Activated B cell treated with CpG ODN at 0.5 μM for 24 hours (primary cell): ENCODE measurements around the gene WDFY4. TPM values are rescaled to one million over a fixed set of nuclear protein-coding genes. Genes with fewer than 3 reads are reported as not detected.

Experiments used
- ATAC-seq: fragments of 200-7000 bp; cut with Tn5 transposase; one replicate; pipeline ENCODE4 v1.10.0; 2021; ENCODE audit warnings: low read depth, mild to moderate bottlenecking, moderate library complexity
- CTCF ChIA-PET: fragments of 350-600 bp; sonication (Branson Sonifier 250); formaldehyde crosslinking; loops from one replicate; lab custom pipeline; 2021; ENCODE audit warnings: antibody characterized with exemption; lab: Charles Lee
- POLR2A ChIA-PET: fragments of 350-600 bp; sonication (Branson Sonifier 250); formaldehyde crosslinking; loops from one replicate; lab custom pipeline; 2021; ENCODE audit warnings: antibody characterized with exemption; lab: Charles Lee
- DNase-seq: peaks from one replicate; pipeline ENCODE4 v3.0.0; 2022
- H3K27ac Mint-ChIP-seq: one replicate; pipeline ENCODE4 v1.8.0; 2020; ENCODE audit warnings: mixed read lengths
- H3K27me3 Mint-ChIP-seq: one replicate; pipeline ENCODE4 v1.8.0; 2021; ENCODE audit warnings: mixed read lengths
- H3K36me3 Mint-ChIP-seq: one replicate; pipeline ENCODE4 v1.8.0; 2021; ENCODE audit warnings: low read depth, mixed read lengths
- H3K4me1 Mint-ChIP-seq: one replicate; pipeline ENCODE4 v1.8.0; 2021; ENCODE audit warnings: mixed read lengths
- H3K4me3 Mint-ChIP-seq: one replicate; pipeline ENCODE4 v1.8.0; 2020; ENCODE audit warnings: mild to moderate bottlenecking, mixed read lengths
- H3K9me3 Mint-ChIP-seq: one replicate; pipeline ENCODE4 v1.8.0; 2020; ENCODE audit warnings: mixed read lengths
- intact Hi-C: fragments of 100-400 bp; cut with micrococcal nuclease; formaldehyde crosslinking; loops from one replicate; pipeline ENCODE4 v1.15.1; 2024
- total RNA-seq: library from RNA; stranded (reverse); gene quantifications from 2 replicates; pipeline ENCODE4 v1.2.3, GENCODE V29; 2022
- TF ChIP-seq, protein P1 (sequence below): fragments of 200-600 bp; IDR thresholded peaks from one replicate; pipeline ENCODE4 v1.8.0; 2022; ENCODE audit warnings: antibody characterized with exemption, mild to moderate bottlenecking

The WDFY4 gene
- total RNA-seq, 1 donor from 2014 or later: 488 TPM

DNA sequence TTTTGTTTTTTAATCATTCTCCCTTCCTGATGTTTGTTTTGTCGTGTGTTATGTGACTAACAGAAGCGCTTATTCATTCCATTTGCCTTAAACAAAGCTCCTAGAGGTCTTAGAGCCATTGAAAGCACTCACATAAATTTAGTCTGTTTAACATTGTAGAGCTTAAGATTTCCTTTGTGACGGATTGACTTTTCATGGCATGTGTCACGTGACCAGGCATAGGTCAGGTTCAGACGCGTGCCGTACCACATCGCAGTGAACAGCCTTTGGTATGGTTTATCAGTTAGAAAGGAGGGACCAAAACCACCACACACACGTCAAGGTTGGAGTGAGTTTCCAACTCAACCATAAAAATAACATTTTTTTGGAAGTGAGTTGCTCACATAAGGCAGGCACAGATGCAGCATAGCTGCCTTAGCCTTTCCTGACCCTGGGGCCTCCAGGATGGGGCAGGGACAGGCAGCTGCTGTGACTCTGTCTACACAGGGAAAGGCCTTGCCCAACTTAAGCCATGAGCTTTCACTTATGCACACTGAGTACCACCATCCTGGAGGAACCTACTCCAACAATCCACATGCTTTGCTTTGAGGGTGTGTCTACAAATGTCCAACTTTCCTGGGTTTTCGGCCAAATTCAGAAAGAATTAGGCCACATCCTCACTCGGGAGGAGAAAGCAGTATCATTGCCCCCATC is 55.5 kb downstream of the WDFY4 start:
- H3K4me1 Mint-ChIP-seq: peaks cover 22% of the 10 kb centered on the region
- intact Hi-C loops: loop anchor here (5.0 kb wide), 1 partner anchor 33 kb away; no protein-coding TSS in a partner anchor
- peak overlapping the region; percentile 30 for H3K27ac Mint-ChIP-seq
- no peaks in the 10 kb centered on the region for H3K27me3 Mint-ChIP-seq
- H3K9me3 Mint-ChIP-seq: no peaks in the 10 kb centered on the region
- TF ChIP-seq, protein P1, sequence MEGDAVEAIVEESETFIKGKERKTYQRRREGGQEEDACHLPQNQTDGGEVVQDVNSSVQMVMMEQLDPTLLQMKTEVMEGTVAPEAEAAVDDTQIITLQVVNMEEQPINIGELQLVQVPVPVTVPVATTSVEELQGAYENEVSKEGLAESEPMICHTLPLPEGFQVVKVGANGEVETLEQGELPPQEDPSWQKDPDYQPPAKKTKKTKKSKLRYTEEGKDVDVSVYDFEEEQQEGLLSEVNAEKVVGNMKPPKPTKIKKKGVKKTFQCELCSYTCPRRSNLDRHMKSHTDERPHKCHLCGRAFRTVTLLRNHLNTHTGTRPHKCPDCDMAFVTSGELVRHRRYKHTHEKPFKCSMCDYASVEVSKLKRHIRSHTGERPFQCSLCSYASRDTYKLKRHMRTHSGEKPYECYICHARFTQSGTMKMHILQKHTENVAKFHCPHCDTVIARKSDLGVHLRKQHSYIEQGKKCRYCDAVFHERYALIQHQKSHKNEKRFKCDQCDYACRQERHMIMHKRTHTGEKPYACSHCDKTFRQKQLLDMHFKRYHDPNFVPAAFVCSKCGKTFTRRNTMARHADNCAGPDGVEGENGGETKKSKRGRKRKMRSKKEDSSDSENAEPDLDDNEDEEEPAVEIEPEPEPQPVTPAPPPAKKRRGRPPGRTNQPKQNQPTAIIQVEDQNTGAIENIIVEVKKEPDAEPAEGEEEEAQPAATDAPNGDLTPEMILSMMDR: no peak
- ChIA-PET CTCF (no interaction called here), POLR2A (no interaction called here)
- ATAC-seq: no peak
- peaks cover 98% of the 10 kb centered on the region for H3K36me3 Mint-ChIP-seq
- no peak overlapping the region for H3K4me3 Mint-ChIP-seq
- no peak for DNase-seq

DNA sequence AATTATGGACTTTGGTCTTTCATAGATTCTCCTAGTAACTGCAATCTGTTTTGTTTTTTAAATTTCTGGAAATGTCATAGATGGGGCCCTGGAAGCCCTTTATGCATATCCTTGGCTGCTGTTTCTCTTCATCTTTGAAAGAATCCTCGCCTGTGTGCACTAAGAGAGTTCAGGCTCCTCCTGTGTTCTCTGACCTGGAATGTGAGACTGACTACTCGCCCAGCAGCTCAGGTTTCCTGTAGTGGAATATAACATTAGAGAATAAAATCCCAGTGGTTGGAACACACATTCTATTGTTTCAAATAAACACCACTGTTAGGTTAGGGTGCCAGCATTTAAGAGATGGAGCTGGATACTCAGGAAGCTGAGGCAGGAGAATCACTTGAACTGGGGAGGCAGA is 56.3 kb downstream of the WDFY4 start:
- Mint-ChIP-seq H3K36me3 (peaks cover 97% of the 10 kb centered on the region), H3K4me1 (peaks cover 23% of the 10 kb centered on the region), H3K4me3 (no peak overlapping the region), H3K27me3 (no peaks in the 10 kb centered on the region), H3K9me3 (no peaks in the 10 kb centered on the region), H3K27ac (no peak overlapping the region)
- ATAC-seq (no peak), DNase-seq (no peak)
- CTCF ChIA-PET: no interaction called here
- TF ChIP-seq, protein P1: no peak
- intact Hi-C loops: loop anchor here (5.0 kb wide), 1 partner anchor 34 kb away; no protein-coding TSS in a partner anchor
- POLR2A ChIA-PET: interaction anchor here (0.8 kb wide), 1 partner anchor 177 kb away, joined by 16 read pairs; no protein-coding TSS in a partner anchor

DNA sequence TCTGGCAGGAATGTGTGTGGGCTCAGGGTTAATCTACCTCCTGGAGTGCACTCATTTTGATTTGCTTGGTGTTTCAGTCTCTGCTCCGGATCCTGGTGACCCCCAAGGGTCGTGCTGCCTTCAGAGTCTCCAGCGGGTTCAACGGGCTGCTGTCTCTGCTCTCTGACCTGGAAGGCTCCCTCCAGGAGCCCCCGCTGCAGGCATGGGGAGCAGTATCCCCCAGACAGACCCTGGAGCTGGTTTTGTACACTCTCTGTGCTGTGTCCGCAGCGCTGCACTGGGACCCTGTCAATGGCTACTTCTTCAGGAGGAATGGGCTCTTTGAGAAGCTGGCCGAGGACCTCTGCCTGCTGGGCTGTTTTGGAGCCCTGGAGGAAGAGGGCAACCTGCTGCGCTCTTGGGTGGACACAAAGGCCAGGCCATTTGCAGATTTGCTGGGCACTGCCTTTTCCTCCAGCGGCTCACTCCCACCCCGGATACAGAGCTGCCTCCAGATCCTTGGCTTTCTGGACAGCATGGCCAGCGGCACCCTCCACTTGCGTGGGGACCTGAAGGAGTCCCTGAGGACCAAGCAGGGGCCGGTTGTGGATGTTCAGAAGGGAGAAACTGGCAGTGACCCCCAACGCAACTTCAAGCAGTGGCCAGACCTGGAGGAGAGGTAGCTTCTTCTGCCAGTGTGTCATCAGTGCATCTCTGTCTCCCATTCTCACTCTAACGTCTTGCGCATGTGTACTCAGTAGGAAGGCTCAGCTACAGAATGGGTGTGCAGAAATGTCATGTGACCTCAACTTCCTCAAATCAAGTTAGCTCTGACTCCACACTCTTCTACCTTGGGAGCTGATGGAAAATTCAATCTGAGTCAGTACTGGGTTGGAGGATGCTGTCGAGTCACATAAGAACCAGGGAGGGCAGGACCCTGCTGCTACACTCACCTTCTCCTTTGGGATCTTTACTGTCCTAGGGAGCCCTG is 58.5 kb downstream of the WDFY4 start:
- peak; percentile 82 for ATAC-seq
- Mint-ChIP-seq H3K27me3 (no peaks in the 10 kb centered on the region), H3K36me3 (peaks cover 95% of the 10 kb centered on the region), H3K4me3 (no peak overlapping the region), H3K4me1 (peaks cover 37% of the 10 kb centered on the region), H3K27ac (peak overlapping the region; percentile 42), H3K9me3 (peaks cover 5% of the 10 kb centered on the region)
- TF ChIP-seq, protein P1: no peak
- ChIA-PET CTCF (interaction anchor here (1.0 to 2.5 kb wide), 2 partner anchors 85 to 191 kb away, joined by 3 to 15 read pairs; no protein-coding TSS in a partner anchor), POLR2A (no interaction called here)
- no peak for DNase-seq
- intact Hi-C loops: loop anchor here (5.0 kb wide), 1 partner anchor 36 kb away; no protein-coding TSS in a partner anchor

DNA sequence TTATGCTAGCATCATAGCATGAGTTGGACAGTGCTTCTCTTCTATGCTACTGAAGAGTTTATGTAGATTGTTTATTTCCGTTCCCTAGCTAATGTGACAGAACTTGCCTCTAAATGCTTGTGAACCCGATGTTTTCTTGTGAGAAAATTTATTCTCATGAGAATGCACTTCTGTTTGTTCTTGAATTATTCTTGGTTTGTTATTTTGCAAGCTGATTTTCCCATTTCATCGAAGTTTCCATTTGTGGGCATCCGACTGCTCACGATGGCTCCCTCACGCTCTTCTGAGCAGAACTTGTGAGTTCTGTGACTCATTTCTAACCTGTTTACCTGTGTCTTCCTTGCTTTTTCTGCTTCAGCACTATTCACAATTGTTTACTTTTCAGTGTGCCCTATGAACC is 59.9 kb downstream of the WDFY4 start:
- peaks cover 5% of the 10 kb centered on the region for H3K9me3 Mint-ChIP-seq
- no peak for DNase-seq
- H3K4me3 Mint-ChIP-seq: no peak overlapping the region
- no peak for ATAC-seq
- H3K4me1 Mint-ChIP-seq: peaks cover 49% of the 10 kb centered on the region
- ChIA-PET CTCF (no interaction called here), POLR2A (no interaction called here)
- TF ChIP-seq, protein P1: no peak
- H3K27ac Mint-ChIP-seq: no peak overlapping the region
- intact Hi-C loops: loop anchor here (5.0 kb wide), 1 partner anchor 37 kb away; no protein-coding TSS in a partner anchor
- H3K27me3 Mint-ChIP-seq: no peaks in the 10 kb centered on the region
- H3K36me3 Mint-ChIP-seq: peaks cover 94% of the 10 kb centered on the region
